ENCODE results near the gene PBX2.

DNA sequence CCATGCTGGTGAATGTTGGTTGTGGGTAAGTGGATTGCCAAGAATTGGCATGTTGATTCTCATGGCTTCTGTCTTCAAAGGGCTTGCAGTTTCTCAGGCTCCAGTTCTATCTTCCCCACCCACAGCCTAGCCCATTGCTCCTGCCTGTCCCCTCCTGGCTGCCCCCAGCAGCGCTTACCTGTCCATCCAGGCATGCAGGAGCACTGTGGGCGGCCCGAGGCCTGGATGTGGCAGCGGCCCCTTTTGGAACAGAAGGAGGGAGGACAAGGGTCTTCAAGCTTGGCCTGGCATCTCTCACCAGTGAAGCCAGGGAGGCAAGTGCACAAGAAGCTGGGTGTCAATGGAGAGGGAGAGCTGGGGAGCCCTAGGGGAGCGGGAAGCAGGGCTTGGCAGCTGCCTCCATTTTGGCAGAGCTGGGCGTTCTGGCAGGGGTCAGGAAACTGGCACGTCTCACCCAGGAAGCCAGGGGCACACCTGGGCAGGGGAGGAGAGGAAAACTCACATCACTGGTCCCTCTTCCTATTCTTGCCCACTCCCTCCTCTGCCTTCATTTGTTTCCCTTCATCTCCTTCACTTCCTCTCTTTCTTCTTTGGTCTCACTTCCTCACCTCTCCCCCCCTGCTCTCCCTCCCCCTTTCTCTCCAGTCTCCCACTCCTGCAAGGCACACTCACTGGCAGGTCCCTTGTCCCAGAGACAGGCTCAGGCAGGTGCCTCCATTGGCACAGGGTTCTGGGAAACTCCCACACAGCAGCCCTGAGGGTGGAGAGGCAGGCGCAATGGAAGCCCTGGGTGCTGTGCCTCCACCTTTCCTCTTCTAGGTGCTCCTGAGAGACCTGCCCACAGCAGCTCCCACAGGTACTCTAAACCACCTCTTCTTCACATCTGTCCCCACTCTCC is 32.6 kb upstream of the PBX2 start:
- TF ChIP-seq, protein P1, sequence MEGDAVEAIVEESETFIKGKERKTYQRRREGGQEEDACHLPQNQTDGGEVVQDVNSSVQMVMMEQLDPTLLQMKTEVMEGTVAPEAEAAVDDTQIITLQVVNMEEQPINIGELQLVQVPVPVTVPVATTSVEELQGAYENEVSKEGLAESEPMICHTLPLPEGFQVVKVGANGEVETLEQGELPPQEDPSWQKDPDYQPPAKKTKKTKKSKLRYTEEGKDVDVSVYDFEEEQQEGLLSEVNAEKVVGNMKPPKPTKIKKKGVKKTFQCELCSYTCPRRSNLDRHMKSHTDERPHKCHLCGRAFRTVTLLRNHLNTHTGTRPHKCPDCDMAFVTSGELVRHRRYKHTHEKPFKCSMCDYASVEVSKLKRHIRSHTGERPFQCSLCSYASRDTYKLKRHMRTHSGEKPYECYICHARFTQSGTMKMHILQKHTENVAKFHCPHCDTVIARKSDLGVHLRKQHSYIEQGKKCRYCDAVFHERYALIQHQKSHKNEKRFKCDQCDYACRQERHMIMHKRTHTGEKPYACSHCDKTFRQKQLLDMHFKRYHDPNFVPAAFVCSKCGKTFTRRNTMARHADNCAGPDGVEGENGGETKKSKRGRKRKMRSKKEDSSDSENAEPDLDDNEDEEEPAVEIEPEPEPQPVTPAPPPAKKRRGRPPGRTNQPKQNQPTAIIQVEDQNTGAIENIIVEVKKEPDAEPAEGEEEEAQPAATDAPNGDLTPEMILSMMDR (conservative IDR thresholded peaks at IDR 0.05; ENCODE audit: low read depth in 2 of 2): no peak
- TF ChIP-seq POLR2AphosphoS5 (IDR thresholded peaks at IDR 0.05; ENCODE audit: low read depth) (no peak), EZH2 (IDR thresholded peaks at IDR 0.05; ENCODE audit: low read depth, unreplicated experiment) (no peak)
